Measurements from ENCODE around the gene MANF.

GRCh38 chr3:51397392-51397791 lies 12.3 kb downstream of the MANF start:
- no peak for TF ChIP-seq FOS (IDR thresholded peaks at IDR 0.05; ENCODE audit: low read depth, low read length)
- TF ChIP-seq CTCF (conservative IDR thresholded peaks at IDR 0.05; ENCODE audit: low read depth, low read length): no peak
- TF ChIP-seq RAD21 (IDR thresholded peaks at IDR 0.05; ENCODE audit: low read length): no peak
- no peak for TF ChIP-seq RCOR1 (IDR thresholded peaks at IDR 0.05; ENCODE audit: insufficient replicate concordance, low read length)

Measured in IMR-90 (cell line).